HepG2 (cell line): Measurements from ENCODE around the gene TCN2. TPM values are rescaled to one million over a fixed set of nuclear protein-coding genes. Genes with fewer than 3 reads are reported as not detected.

Experiments
- ATAC-seq: fragments of 200-7000 bp; cut with Tn5 transposase; 3 replicates; pipeline ENCODE4 v1.9.1; 2020; ENCODE audit warnings: mild to moderate bottlenecking, moderate library complexity
- BruUV-seq: library from RNA; stranded (reverse); fragments of 400-500 nt; replicated peaks from 2 replicates; lab custom pipeline; 2021; lab: Mats Ljungman, UMichigan
- CTCF ChIA-PET: fragments of 300-600 bp; formaldehyde crosslinking; extraction: SDS; loops from one replicate; lab custom pipeline; 2021; ENCODE audit warnings: low total read pairs, inconsistent platforms, low intra/inter-chr PET ratio; lab: Yijun Ruan, JAX
- POLR2A ChIA-PET: fragments of 350-600 bp; sonication (Branson Sonifier 250); formaldehyde crosslinking; loops from one replicate; lab custom pipeline; 2020; ENCODE audit warnings: antibody characterized with exemption, inconsistent platforms; lab: Yijun Ruan, JAX
- DNase-seq: peaks from one replicate; pipeline ENCODE4 v3.0.0-alpha.2; 2015; ENCODE audit warnings: low spot score
- FAIRE-seq: peaks from 3 replicates; lab custom pipeline; 2011; peaks lifted over from hg19 to GRCh38; lab: Jason Lieb, UNC
- H2AFZ ChIP-seq: one replicate; pipeline ENCODE4 v1.6.1; 2011; ENCODE audit warnings: low read length, inconsistent platforms
- H3K27ac ChIP-seq: fragments of 300-600 bp; 3 replicates; pipeline ENCODE4 v1.8.0; 2011; ENCODE audit warnings: mixed run types, mild to moderate bottlenecking, mixed read lengths, low read length, inconsistent platforms; ENCODE audit not compliant: insufficient read depth; ENCODE audit errors: extremely low read length
- H3K27me3 ChIP-seq, 2 experiments: fragments of 200-600 bp in 1 of 2; 2 replicates in 1 of 2; 3 replicates in 1 of 2; pipeline versions ENCODE4 v1.6.0 to v1.8.0; 2011; ENCODE audit warnings: low read length in 2 of 2, mild to moderate bottlenecking in 2 of 2, moderate library complexity in 2 of 2, inconsistent platforms in 1 of 2; ENCODE audit not compliant: insufficient read depth in 2 of 2, control insufficient read depth in 1 of 2
- H3K36me3 ChIP-seq, 2 experiments: fragments of 200-600 bp in 1 of 2; replicated peaks in 1 of 2; 2 replicates in 1 of 2; 3 replicates in 1 of 2; pipeline versions ENCODE4 v1.5.1 to v1.8.0; 2011; ENCODE audit warnings: low read length in 2 of 2, inconsistent platforms in 1 of 2; ENCODE audit not compliant: insufficient read depth in 2 of 2, control insufficient read depth in 1 of 2
- H3K4me1 ChIP-seq: 2 replicates; pipeline ENCODE4 v1.5.1; 2012; ENCODE audit warnings: low read length, inconsistent platforms; ENCODE audit not compliant: insufficient read depth
- H3K4me2 ChIP-seq: 2 replicates; pipeline ENCODE4 v1.6.0; 2011; ENCODE audit warnings: low read depth, low read length, inconsistent platforms
- H3K4me3 ChIP-seq, 3 experiments: fragments of 200-600 bp in 1 of 3; sonication (generic), shearing (Covaris generic) in 1 of 3; replicated peaks in 1 of 3; 2 replicates each; pipeline ENCODE4 v1.5.1; 2011 to 2016; ENCODE audit warnings: low read length in 3 of 3, inconsistent platforms in 2 of 3, low read depth in 2 of 3, mild to moderate bottlenecking in 2 of 3, control low read depth in 1 of 3, mixed read lengths in 1 of 3; ENCODE audit not compliant: insufficient read depth in 1 of 3
- H3K79me2 ChIP-seq: one replicate; pipeline ENCODE4 v1.6.1; 2011; ENCODE audit warnings: low read length, inconsistent platforms; ENCODE audit not compliant: insufficient read depth
- H3K9ac ChIP-seq: 2 replicates; pipeline ENCODE4 v1.6.0; 2011; ENCODE audit warnings: mild to moderate bottlenecking, low read depth, low read length, inconsistent platforms; ENCODE audit not compliant: insufficient read depth
- H3K9me3 ChIP-seq: 2 replicates; pipeline ENCODE4 v1.5.1; 2012; ENCODE audit warnings: mild to moderate bottlenecking, low read length
- H4K20me1 ChIP-seq: 2 replicates; pipeline ENCODE4 v1.6.0; 2011; ENCODE audit warnings: inconsistent platforms, mild to moderate bottlenecking, low read length, moderate library complexity; ENCODE audit not compliant: insufficient read depth
- CCAR2 ChIP-seq: fragments of 200-400 bp; formaldehyde crosslinking; optimal IDR thresholded peaks from 2 replicates; pipeline ENCODE3; 2018; ENCODE audit warnings: low read depth, mild to moderate bottlenecking, low read length, moderate library complexity
- HMG20A ChIP-seq: IDR thresholded peaks from 2 replicates; pipeline ENCODE4 v1.6.1; 2016; ENCODE audit warnings: borderline replicate concordance
- MIXL1 ChIP-seq: IDR thresholded peaks from 2 replicates; pipeline ENCODE4 v1.6.1; 2016
- MYC ChIP-seq: sonication (generic); formaldehyde crosslinking; IDR thresholded peaks from 2 replicates; pipeline ENCODE4 v1.9.0; 2021; ENCODE audit warnings: missing genetic modification reagents, borderline replicate concordance
- MYNN ChIP-seq: sonication (generic); formaldehyde crosslinking; IDR thresholded peaks from 2 replicates; pipeline ENCODE4 v1.4.0; 2020; ENCODE audit warnings: mild to moderate bottlenecking, low read depth, missing genetic modification reagents
- POLR2AphosphoS2 ChIP-seq: IDR thresholded peaks from 2 replicates; pipeline ENCODE4 v1.6.1; 2011; ENCODE audit warnings: low read depth, low read length, improper control_type of control experiment
- SRY ChIP-seq: sonication (generic); formaldehyde crosslinking; IDR thresholded peaks from 2 replicates; pipeline ENCODE4 v1.8.0; 2022; ENCODE audit warnings: mild to moderate bottlenecking, missing genetic modification reagents
- ZNF552 ChIP-seq: sonication (generic); formaldehyde crosslinking; IDR thresholded peaks from 2 replicates; pipeline ENCODE4 v1.9.0; 2022; ENCODE audit warnings: missing genetic modification reagents, mild to moderate bottlenecking, borderline replicate concordance
- ZNF556 ChIP-seq: sonication (generic); formaldehyde crosslinking; IDR thresholded peaks from 2 replicates; pipeline ENCODE4 v1.4.0; 2020; ENCODE audit warnings: mild to moderate bottlenecking, missing genetic modification reagents, borderline replicate concordance
- WGBS: methylation state at CpG from one replicate; pipeline ENCODE4 v1.1.6; 2017; ENCODE audit warnings: low lambda C conversion rate; 5-methylcytosine and 5-hydroxymethylcytosine counted together
- in situ Hi-C: cut with HindIII; loops from 2 replicates; pipeline ENCODE4 v1.10.0; 2017; ENCODE audit warnings: low pct_unique_long_range_greater_than_20kb; ENCODE audit not compliant: extremely low pct_ligation_motif_present
- intact Hi-C: fragments of 100-400 bp; cut with micrococcal nuclease; formaldehyde crosslinking; loops from one replicate; pipeline ENCODE4 v1.10.0; 2022; ENCODE audit not compliant: unreplicated experiment
- polyA plus RNA-seq, 8 experiments: library from polyadenylated mRNA; depleted of rRNA in 3 of 8; stranded (reverse) in 7 of 8; unstranded in 1 of 8; fragments of >200 nt; fragmentation: Illumina TruSeq in 4 of 8; extraction: Trizol in 4 of 8; gene quantifications; 2 replicates each; pipeline versions ENCODE4 v1.2.1 to v1.2.3, GENCODE V29; 2011 to 2016; ENCODE audit warnings: low read depth in 4 of 8, missing spikeins in 1 of 8, mixed read lengths in 1 of 8; ENCODE audit not compliant: insufficient read depth in 1 of 8
- total RNA-seq, 5 experiments: library from RNA; depleted of rRNA; stranded (reverse); fragments of >200 nt; fragmentation: Illumina TruSeq; extraction: Trizol; gene quantifications; 2 replicates each; pipeline ENCODE4 v1.2.3, GENCODE V29; 2016; ENCODE audit warnings: low read depth in 1 of 5
- TF ChIP-seq, protein P1 (sequence below): sonication (generic); formaldehyde crosslinking; IDR thresholded peaks from 2 replicates; pipeline ENCODE4 v1.4.0; 2020; ENCODE audit warnings: mild to moderate bottlenecking, missing genetic modification reagents

Gene TCN2
- total and polyA plus RNA-seq, 2 of the 13 experiments (the other 11 are each of a cell fraction or from before 2014, with no cell fraction given) = 0.29 to 0.31 TPM

- TF ChIP-seq MYC (CRISPR knock-in tag) (no peak), ZNF552 (no peak)
These were observed 4.9 kb upstream of the TCN2 start (continued) for GRCh38 chr22:30602049-30602448.

DNA sequence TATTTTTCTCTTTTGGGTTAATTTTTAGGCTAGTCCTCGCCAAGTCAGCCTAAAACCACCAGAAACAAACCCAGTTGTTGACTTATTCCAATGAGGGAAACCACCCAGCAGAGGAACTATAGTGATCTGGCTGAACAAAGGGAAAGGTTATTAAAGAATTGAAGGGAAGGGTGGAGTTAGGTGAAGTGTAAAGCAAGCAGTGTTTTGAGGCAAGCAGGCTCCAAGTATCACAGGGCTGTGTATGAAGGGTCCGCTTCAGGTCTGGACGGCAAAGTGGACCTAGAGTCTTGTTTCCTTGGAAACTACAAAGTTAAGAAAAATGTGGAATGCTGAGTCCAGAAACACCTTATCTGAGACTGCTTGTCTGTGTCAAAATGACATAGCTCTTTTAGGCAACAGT lies 3.2 kb upstream of the TCN2 start:
- Histone ChIP-seq H3K4me2 (no peak overlapping the region), H3K4me3 (no peak overlapping the region), H3K9me3 (no peaks in the 10 kb centered on the region), H3K27ac (no peak overlapping the region), H3K36me3 (no peaks in the 10 kb centered on the region), H3K27me3 (peaks cover 0 to 16% of the 10 kb centered on the region in 2 experiments; a peak in 2 of 5 replicates), H3K9ac (no peak overlapping the region), H2AFZ (no peak overlapping the region), H3K4me1 (peaks cover 28% of the 10 kb centered on the region), H4K20me1 (no peaks in the 10 kb centered on the region), H3K79me2 (no peaks in the 10 kb centered on the region)
- ChIA-PET POLR2A (no interaction called here), CTCF (no interaction called here)
- in situ Hi-C loops (no loop called here), intact Hi-C loops (loop anchor here (2.0 kb wide), 1 partner anchor 159 kb away; no protein-coding TSS in a partner anchor)
- FAIRE-seq = no peak
- no TSS peak for BruUV-seq
- no peak for ATAC-seq
- DNase-seq = no peak
- no peak for TF ChIP-seq CCAR2
- TF ChIP-seq MIXL1 (CRISPR knock-in tag) = no peak
- no peak for TF ChIP-seq SRY (CRISPR knock-in tag)
- no peak for TF ChIP-seq ZNF556
- no peak for TF ChIP-seq POLR2AphosphoS2
- TF ChIP-seq, protein P1, sequence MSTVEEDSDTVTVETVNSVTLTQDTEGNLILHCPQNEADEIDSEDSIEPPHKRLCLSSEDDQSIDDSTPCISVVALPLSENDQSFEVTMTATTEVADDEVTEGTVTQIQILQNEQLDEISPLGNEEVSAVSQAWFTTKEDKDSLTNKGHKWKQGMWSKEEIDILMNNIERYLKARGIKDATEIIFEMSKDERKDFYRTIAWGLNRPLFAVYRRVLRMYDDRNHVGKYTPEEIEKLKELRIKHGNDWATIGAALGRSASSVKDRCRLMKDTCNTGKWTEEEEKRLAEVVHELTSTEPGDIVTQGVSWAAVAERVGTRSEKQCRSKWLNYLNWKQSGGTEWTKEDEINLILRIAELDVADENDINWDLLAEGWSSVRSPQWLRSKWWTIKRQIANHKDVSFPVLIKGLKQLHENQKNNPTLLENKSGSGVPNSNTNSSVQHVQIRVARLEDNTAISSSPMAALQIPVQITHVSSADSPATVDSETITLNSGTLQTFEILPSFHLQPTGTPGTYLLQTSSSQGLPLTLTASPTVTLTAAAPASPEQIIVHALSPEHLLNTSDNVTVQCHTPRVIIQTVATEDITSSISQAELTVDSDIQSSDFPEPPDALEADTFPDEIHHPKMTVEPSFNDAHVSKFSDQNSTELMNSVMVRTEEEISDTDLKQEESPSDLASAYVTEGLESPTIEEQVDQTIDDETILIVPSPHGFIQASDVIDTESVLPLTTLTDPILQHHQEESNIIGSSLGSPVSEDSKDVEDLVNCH (CRISPR knock-in tag) = no peak
- no peak for TF ChIP-seq MYNN (CRISPR knock-in tag)
- TF ChIP-seq HMG20A (CRISPR knock-in tag) = no peak
- WGBS = 31% methylated on average over 3 of the region's 3 CpGs
